GM11168 (cell line): ENCODE results near the gene GNGT1.

ENCODE experiments used
- in situ Hi-C: fragments of 300-500 bp; cut with MboI; formaldehyde crosslinking; loops from one replicate; pipeline ENCODE4 v1.12.0; 2022; ENCODE audit warnings: low sequenced_read_pairs; ENCODE audit not compliant: unreplicated experiment

GNGT1 gene

GRCh38 chr7:93927585-93927984, 21.2 kb downstream of the GNGT1 start:
- in situ Hi-C loops, result no loop called here

GRCh38 chr7:93931655-93932054, 25.3 kb downstream of the GNGT1 start:
- in situ Hi-C loops, result no loop called here

DNA sequence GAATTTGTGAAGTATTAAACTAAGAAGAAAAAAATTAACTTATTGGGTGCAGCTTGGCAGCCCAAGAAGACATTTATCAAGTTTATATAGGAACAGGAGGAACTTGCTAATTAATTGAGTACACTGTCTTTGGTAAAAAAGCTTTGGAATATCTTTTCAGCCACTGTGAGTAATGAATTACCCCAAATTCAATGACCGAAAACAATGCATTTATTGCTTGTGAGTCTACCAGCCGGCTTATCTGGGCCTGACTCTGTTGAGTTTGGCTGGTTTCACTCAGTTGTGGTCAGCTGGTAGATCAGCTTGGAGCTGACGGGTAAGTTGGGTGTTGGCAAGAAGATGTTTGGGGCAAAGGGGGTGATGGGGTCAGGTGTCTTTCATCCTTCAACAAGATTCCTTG, 26.8 kb downstream of the GNGT1 start:
- in situ Hi-C loops, result no loop called here

DNA sequence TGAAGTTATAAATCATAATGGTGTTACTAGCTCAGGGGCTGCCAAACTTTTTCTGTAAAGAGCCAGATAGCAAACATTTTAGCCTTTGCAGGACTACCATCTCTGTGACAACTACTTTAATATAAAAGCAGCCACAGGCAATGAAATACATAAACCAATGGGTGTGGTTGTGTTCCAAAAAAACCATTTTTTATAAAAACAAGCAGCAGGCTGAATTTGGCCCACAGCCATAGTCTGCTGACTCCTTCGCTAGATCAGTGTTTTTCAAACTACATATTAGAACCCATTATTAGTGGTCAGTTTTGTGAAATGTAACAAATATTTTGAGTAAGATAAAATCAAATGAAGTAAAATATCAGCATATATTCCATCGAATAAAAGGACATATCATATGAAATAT, 28.7 kb downstream of the GNGT1 start:
- in situ Hi-C loops, result no loop called here

DNA sequence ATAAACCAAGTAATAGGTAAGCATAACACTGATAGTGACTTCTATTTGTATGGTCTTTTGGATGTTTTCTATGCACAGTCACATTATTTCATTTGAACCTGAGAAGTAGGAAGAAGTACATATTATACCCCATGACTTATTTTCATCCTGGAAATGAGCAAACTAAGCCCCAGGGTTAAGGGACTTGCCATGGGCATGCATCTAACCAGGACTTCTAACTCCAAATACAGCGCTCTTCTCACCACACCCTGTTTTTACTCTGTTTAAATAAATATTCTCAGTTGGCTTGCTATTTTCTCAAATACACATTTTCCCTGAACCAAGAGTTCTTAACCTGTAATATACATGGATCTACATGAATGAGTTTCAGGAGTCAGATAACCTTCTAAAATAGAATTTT, 31.5 kb downstream of the GNGT1 start:
- in situ Hi-C loops, result no loop called here

- in situ Hi-C loops, result no loop called here
Measured at GRCh38 chr7:93938293-93938692, 31.9 kb downstream of the GNGT1 start.

GRCh38 chr7:93941945-93942344, 35.6 kb downstream of the GNGT1 start:
- in situ Hi-C loops, result no loop called here

- in situ Hi-C loops, result no loop called here
Measured at GRCh38 chr7:93943816-93944540, 37.6 kb downstream of the GNGT1 start.

DNA sequence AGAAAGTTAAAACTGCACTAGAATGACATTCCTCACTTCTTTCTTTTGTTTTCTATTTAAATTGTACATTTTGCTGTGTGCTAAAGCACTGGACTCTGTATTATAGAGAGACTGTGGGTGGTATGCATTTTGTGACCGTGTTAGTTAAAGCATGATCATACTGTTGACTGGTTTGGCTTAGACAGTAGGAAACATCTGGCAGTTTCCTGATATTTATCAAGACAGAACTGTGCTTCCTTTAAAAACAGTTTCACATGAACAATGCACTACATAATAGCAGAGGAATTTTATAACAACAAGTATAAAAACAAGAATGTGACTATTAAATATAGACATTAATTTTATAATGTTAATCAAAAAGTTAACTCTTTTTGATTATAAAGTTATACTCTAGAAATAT, 38.3 kb downstream of the GNGT1 start:
- in situ Hi-C loops, result no loop called here

GRCh38 chr7:93945083-93945482, 38.7 kb downstream of the GNGT1 start:
- in situ Hi-C loops, result no loop called here

- in situ Hi-C loops, result no loop called here
Measured at GRCh38 chr7:93945756-93946535, 39.6 kb downstream of the GNGT1 start.

DNA sequence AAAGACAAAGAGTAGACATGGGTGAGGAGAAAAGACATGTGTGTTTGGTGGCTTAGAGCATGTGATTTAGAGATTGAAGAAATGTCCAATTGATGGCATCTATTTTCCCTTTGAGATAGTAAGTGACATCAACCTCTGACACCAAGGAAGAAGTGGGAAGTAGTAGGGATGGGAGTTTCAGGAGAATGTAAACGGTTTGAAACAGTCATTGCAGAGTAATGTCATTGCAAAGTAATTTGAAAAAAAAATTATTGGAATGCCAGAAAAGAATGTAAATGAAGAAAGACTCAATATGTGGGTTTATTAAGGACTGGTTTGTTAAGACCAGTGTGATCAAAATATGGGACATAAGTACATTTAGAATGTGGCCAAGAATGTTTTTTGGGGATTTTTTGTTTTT, 41.7 kb downstream of the GNGT1 start:
- in situ Hi-C loops, result no loop called here

- in situ Hi-C loops, result no loop called here
Measured at GRCh38 chr7:93948873-93949272, 42.5 kb downstream of the GNGT1 start.

DNA sequence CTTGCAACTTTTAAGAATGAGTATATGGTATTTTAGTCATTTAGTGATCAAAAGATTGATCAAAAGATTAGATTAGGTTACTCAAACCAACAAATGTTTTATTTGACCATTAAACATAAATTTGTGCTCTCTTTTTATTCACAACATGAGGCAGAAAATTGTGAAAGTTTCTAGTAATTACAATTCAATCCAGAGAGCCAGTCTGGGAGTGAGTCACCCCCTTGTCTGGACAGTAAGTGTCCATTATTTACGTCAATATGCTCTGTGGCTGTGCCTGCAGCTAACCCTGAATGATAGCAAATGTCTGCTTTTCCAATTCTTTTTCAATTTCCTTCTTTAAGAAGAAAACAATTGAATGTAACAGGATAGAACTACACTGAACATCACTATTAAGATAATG, 43.1 kb downstream of the GNGT1 start:
- in situ Hi-C loops, result no loop called here

GRCh38 chr7:93955304-93955703, 48.9 kb downstream of the GNGT1 start:
- in situ Hi-C loops, result no loop called here

- in situ Hi-C loops, result no loop called here
Measured at GRCh38 chr7:93957767-93958166, 51.4 kb downstream of the GNGT1 start.

- in situ Hi-C loops, result no loop called here
Measured at GRCh38 chr7:93958216-93958615, 51.8 kb downstream of the GNGT1 start.

- in situ Hi-C loops, result no loop called here
Measured at GRCh38 chr7:93958651-93959050, 52.3 kb downstream of the GNGT1 start.
